Vagina (tissue), 2 donors: ENCODE data around the gene IMPDH2.

Experiments
- CTCF ChIP-seq, 3 experiments: fragments of 450-650 bp in 2 of 3; fragments of 200-600 bp in 1 of 3; sonication (generic) in 1 of 3; IDR thresholded peaks; one replicate each; pipeline ENCODE4 v1.5.1; 2017 to 2019; ENCODE audit warnings: antibody characterized with exemption in 3 of 3, mild to moderate bottlenecking in 2 of 3, moderate library complexity in 2 of 3
- POLR2A ChIP-seq, 2 donors: fragments of 450-650 bp; IDR thresholded peaks; one replicate each; pipeline ENCODE4 v1.6.1; 2017; ENCODE audit warnings: antibody characterized with exemption in 2 of 2, mild to moderate bottlenecking in 2 of 2, moderate library complexity in 2 of 2
- POLR2AphosphoS5 ChIP-seq, 2 donors: sonication (generic); formaldehyde crosslinking; IDR thresholded peaks; one replicate each; pipeline ENCODE4 v1.9.0; 2017; ENCODE audit warnings: antibody characterized with exemption in 2 of 2, mild to moderate bottlenecking in 2 of 2, low read depth in 1 of 2; ENCODE audit not compliant: insufficient read depth in 1 of 2

- no peak for TF ChIP-seq POLR2AphosphoS5 (IDR thresholded peaks at IDR 0.05; ENCODE audit: insufficient read depth in 1 of 2, low read depth in 1 of 2)
- no peak for TF ChIP-seq CTCF (IDR thresholded peaks at IDR 0.05)
- TF ChIP-seq POLR2A (IDR thresholded peaks at IDR 0.05) = no peak
Measured at GRCh38 chr3:49026536-49026935, 2.7 kb downstream of the IMPDH2 start.
